Astrocyte of the spinal cord (primary cell): Measurements from ENCODE around the gene HOXC11.

ENCODE experiments used
- DNase-seq: peaks from one replicate; pipeline ENCODE4 v3.0.0; 2011; ENCODE audit warnings: low read depth, low spot score
- H3K4me3 ChIP-seq: 2 replicates; pipeline ENCODE4 v1.5.1; 2011; ENCODE audit warnings: low read depth, mild to moderate bottlenecking, low read length, moderate library complexity
- CTCF ChIP-seq: IDR thresholded peaks from 2 replicates; pipeline ENCODE4 v1.5.1; 2012; ENCODE audit warnings: low read depth, mild to moderate bottlenecking, low read length, inconsistent platforms
- in situ Hi-C: cut with HindIII; loops from 2 replicates; pipeline ENCODE4 v1.10.0; 2017; ENCODE audit warnings: low sequenced_read_pairs

HOXC11 gene

GRCh38 chr12:54000116-54001114 is 27.5 kb downstream of the HOXC11 start, which contains the start of gene HOXC9:
TSS of gene HOXC9 (plus strand) at chr12:54000161. CDS start at chr12:54000189, 28 bp downstream.
- peak; percentile 49 for DNase-seq
- H3K4me3 ChIP-seq: peak within 1 kb of the TSS; percentile 55
- no peak for TF ChIP-seq CTCF
- in situ Hi-C loops: loop anchor here (25.0 kb wide), 1 partner anchor 187 kb away; the partner anchor contains the start of gene SMUG1

- no peak for TF ChIP-seq CTCF
- in situ Hi-C loops: loop anchor here (25.0 kb wide), 1 partner anchor 186 kb away; the partner anchor contains the start of gene SMUG1
- peak overlapping the region; percentile 55 for H3K4me3 ChIP-seq
- DNase-seq: no peak
These were observed 28.6 kb downstream of the HOXC11 start for GRCh38 chr12:54001283-54002187.

- no peak overlapping the region for H3K4me3 ChIP-seq
- no peak for TF ChIP-seq CTCF
- in situ Hi-C loops: loop anchor here (25.0 kb wide), 1 partner anchor 185 kb away; the partner anchor contains the start of gene SMUG1
- DNase-seq: no peak
These were observed 29.5 kb downstream of the HOXC11 start for GRCh38 chr12:54002278-54002914.

- in situ Hi-C loops: loop anchor here (25.0 kb wide), 1 partner anchor 184 kb away; the partner anchor contains the start of gene SMUG1
- no peak for TF ChIP-seq CTCF
- no peak overlapping the region for H3K4me3 ChIP-seq
- DNase-seq: no peak
These were observed 30.0 kb downstream of the HOXC11 start for GRCh38 chr12:54002915-54003389.

GRCh38 chr12:54003625-54004024 is 30.7 kb downstream of the HOXC11 start:
- in situ Hi-C loops: loop anchor here (25.0 kb wide), 1 partner anchor 184 kb away; the partner anchor contains the start of gene SMUG1
- no peak for TF ChIP-seq CTCF
- DNase-seq: no peak
- H3K4me3 ChIP-seq: no peak overlapping the region
